Heart left ventricle (tissue), 16 donors: ENCODE results near the gene NUDT19. TPM values are rescaled to one million over a fixed set of nuclear protein-coding genes. Genes with fewer than 3 reads are reported as not detected.
A peak's percentile ranks its signal among the peaks of the same experiment; 100 is the strongest.
"Not testable (repeated sequence)": the region's sequence is repeated elsewhere in the genome, so short reads cannot be mapped to it uniquely, and the experiment has no call there.

Source experiments
- ATAC-seq, 4 donors: fragments of 200-7000 bp; cut with Tn5 transposase; one replicate each; pipeline ENCODE4 v1.9.1; 2020 to 2022; ENCODE audit warnings: moderate library complexity in 4 of 4, mild to moderate bottlenecking in 3 of 4, moderate number of reproducible peaks in 1 of 4
- DNase-seq, 5 donors: peaks; one replicate each; pipeline ENCODE4 v3.0.0-alpha.2; 2020
- H3K27ac ChIP-seq, 12 donors: fragments of 200-600 bp; sonication (generic) in 4 of 12; one replicate each; pipeline versions ENCODE4 v1.5.0 to v1.8.0; 2016 to 2022; ENCODE audit warnings: mild to moderate bottlenecking in 2 of 12
- H3K27me3 ChIP-seq, 9 donors: fragments of 200-600 bp; sonication (generic) in 2 of 9; one replicate each; pipeline versions ENCODE4 v1.5.1 to v1.8.0; 2016 to 2022; ENCODE audit warnings: mild to moderate bottlenecking in 3 of 9
- H3K36me3 ChIP-seq, 9 donors: fragments of 200-600 bp; sonication (generic) in 2 of 9; one replicate each; pipeline versions ENCODE4 v1.5.0 to v1.8.0; 2018 to 2022; ENCODE audit warnings: mild to moderate bottlenecking in 2 of 9
- H3K4me1 ChIP-seq, 12 donors: fragments of 200-600 bp; sonication (generic) in 4 of 12; one replicate each; pipeline versions ENCODE4 v1.5.0 to v1.8.0; 2016 to 2022; ENCODE audit warnings: mild to moderate bottlenecking in 3 of 12
- H3K4me3 ChIP-seq, 12 donors: fragments of 200-600 bp; sonication (generic) in 4 of 12; one replicate each; pipeline versions ENCODE4 v1.5.0 to v1.8.0; 2017 to 2022; ENCODE audit warnings: mild to moderate bottlenecking in 9 of 12, moderate library complexity in 4 of 12
- H3K9me3 ChIP-seq, 12 donors: fragments of 200-600 bp; sonication (generic) in 4 of 12; one replicate each; pipeline versions ENCODE4 v1.5.0 to v1.8.0; 2016 to 2022; ENCODE audit warnings: mild to moderate bottlenecking in 1 of 12
- CTCF ChIP-seq, 12 donors: fragments of 200-600 bp; sonication (generic) in 4 of 12; IDR thresholded peaks; one replicate each; pipeline versions ENCODE4 v1.5.0 to v1.8.0; 2018 to 2022; ENCODE audit warnings: antibody characterized with exemption in 12 of 12, mild to moderate bottlenecking in 5 of 12
- POLR2A ChIP-seq, 2 donors: fragments of 450-650 bp; IDR thresholded peaks; one replicate each; pipeline ENCODE4 v1.6.1; 2017; ENCODE audit warnings: antibody characterized with exemption in 2 of 2, mild to moderate bottlenecking in 2 of 2, moderate library complexity in 2 of 2
- WGBS, 4 donors: extraction: QIAGEN DNeasy Blood & Tissue Kit in 2 of 4; methylation state at CpG; one replicate each; pipeline versions ENCODE4 v1.1.5 to v1.1.7; 2013 to 2018; 5-methylcytosine and 5-hydroxymethylcytosine counted together
- intact Hi-C, 10 donors: fragments of 100-400 bp; cut with DNase I; formaldehyde crosslinking; loops; one replicate each; pipeline versions ENCODE4 v1.11.1 to v1.14.2; 2022
- polyA plus RNA-seq, 2 donors: library from polyadenylated mRNA; stranded (reverse); fragments of 200-250 nt; gene quantifications; one replicate each; pipeline ENCODE4 v1.2.3, GENCODE V29; 2013
- total RNA-seq, 9 donors: library from RNA; depleted of rRNA in 2 of 9; stranded (reverse); fragments of >200 nt in 2 of 9; fragmentation: NEBNext Ultra II Directional in 3 of 9; extraction: Animal tissue kit (Norgen Biotek cat#: 25700) in 3 of 9; gene quantifications; one replicate each; pipeline versions ENCODE4 v1.1.0 to v1.2.4, GENCODE V29; 2016 to 2023
- donor health status: ischemic (EF 13 %, LVEDD 7.1; RV severe dilation, severe dysfunction).
- donor health status: healthy with polysubstance abuse.
- donor health status: DM: no; HTN: yes; CAD: no.
- donor health status: DM: no; HTN: no; CAD: no.
- donor health status: ischemic (EF 25% LVEDD 6.9; RV normal size, moderate dysfunction).
- donor health status: ischemic (EF 25% LVEDD 5.7; RV mildly dilated, moderate dysfunction).
- donor health status: healthy.
- donor health status: DM: yes; HTN: yes; CAD: no.
- donor health status: ischemic (EF 35%, LVEDD 5.7; RV mildly dilated, moderate dysfunction).
- donor health status: nonischemic (EF 11% LVEDD 7.7; RV severe dilation, severe dysfunction).
- donor health status: DM: yes; HTN: yes; CAD: no.
- donor health status: PGD.
- donor health status: ischemic (EF 29% LVEDD 5.4; RV normal size, mild dysfunction).
- donor health status: nonischemic (EF 23%, LVEDD 6.1; RV moderate dilation, normal function).

The NUDT19 gene
- total and polyA plus RNA-seq, 11 donors: 12.5 to 31.3 (median 20.5) TPM

- whole genome bisulfite sequencing, 4 donors: 46 to 57% (median 54%) methylated on average over 12 of the region's 12 CpGs
- ATAC-seq: peak; percentile 38 to 65 (median 56)
These were observed 38.6 kb upstream of the NUDT19 start for GRCh38 chr19:32652894-32653598.

GRCh38 chr19:32653599-32653915, 38.1 kb upstream of the NUDT19 start:
- intact Hi-C loops: no loop called here
- H3K36me3 ChIP-seq: peaks cover 0 to 69% (median 33%) of the 10 kb centered on the region in 9 donors
- WGBS, 4 donors: 86 to 92% (median 90%) methylated on average over 7 to 15 of the region's 15 CpGs
- peak in 1 of 5 donors; percentile 27 for DNase-seq
- TF ChIP-seq POLR2A (IDR thresholded peaks at IDR 0.05) (no peak), CTCF (IDR thresholded peaks at IDR 0.05) (no peak)
- no peak overlapping the region for H3K4me3 ChIP-seq
- peak overlapping the region in 3 of 12 donors; percentile 64 to 83 (median 67) for H3K27ac ChIP-seq
- peaks cover 0 to 40% (median 17%) of the 10 kb centered on the region in 12 donors for H3K4me1 ChIP-seq
- H3K27me3 ChIP-seq: no peaks in the 10 kb centered on the region
- no peaks in the 10 kb centered on the region for H3K9me3 ChIP-seq
- no peak for ATAC-seq

More at GRCh38 chr19:32652894-32653598, 38.6 kb upstream of the NUDT19 start:
- no peak for TF ChIP-seq CTCF (IDR thresholded peaks at IDR 0.05)
- TF ChIP-seq POLR2A (IDR thresholded peaks at IDR 0.05): no peak
- intact Hi-C loops: no loop called here
- H3K36me3 ChIP-seq: peaks cover 0 to 69% (median 31%) of the 10 kb centered on the region in 9 donors
- H3K27ac ChIP-seq: peak overlapping the region; percentile 20 to 83 (median 64)
- no peaks in the 10 kb centered on the region for H3K27me3 ChIP-seq
- H3K4me1 ChIP-seq: peaks cover 0 to 40% (median 17%) of the 10 kb centered on the region in 12 donors
- peak; percentile 75 to 91 (median 85) for DNase-seq
- no peak overlapping the region for H3K4me3 ChIP-seq
- H3K9me3 ChIP-seq: no peaks in the 10 kb centered on the region

GRCh38 chr19:32656379-32656778, 35.2 kb upstream of the NUDT19 start:
- H3K27me3 ChIP-seq, DNase-seq, H3K4me3 ChIP-seq, ATAC-seq, intact Hi-C loops, H3K27ac ChIP-seq, H3K9me3 ChIP-seq: not testable (repeated sequence)
- Histone ChIP-seq H3K36me3 (peaks cover 0 to 52% (median 24%) of the 10 kb centered on the region in 9 donors), H3K4me1 (peaks cover 0 to 26% (median 14%) of the 10 kb centered on the region in 12 donors)
- WGBS, 4 donors: 96 to 98% (median 98%) methylated on average over 8 of the region's 8 CpGs

GRCh38 chr19:32658075-32658474, 33.5 kb upstream of the NUDT19 start:
- Histone ChIP-seq H3K9me3 (no peaks in the 10 kb centered on the region), H3K36me3 (peaks cover 0 to 50% (median 24%) of the 10 kb centered on the region in 9 donors), H3K27ac (no peak overlapping the region), H3K27me3 (no peaks in the 10 kb centered on the region), H3K4me1 (peaks cover 0 to 11% (median 3%) of the 10 kb centered on the region in 12 donors), H3K4me3 (no peak overlapping the region)
- intact Hi-C loops: no loop called here
- DNase-seq: no peak
- ATAC-seq: no peak
- TF ChIP-seq CTCF (IDR thresholded peaks at IDR 0.05) (no peak), POLR2A (IDR thresholded peaks at IDR 0.05) (no peak)
- 85 to 88% (median 86%) methylated on average over 10 of the region's 10 CpGs for WGBS, 4 donors
